Transverse colon (tissue), 3 donors: Measurements from ENCODE around the gene PPP1R7.

Experiments
- EP300 ChIP-seq: sonication (generic); formaldehyde crosslinking; IDR thresholded peaks from one replicate; pipeline ENCODE4 v1.6.1; 2017; ENCODE audit warnings: antibody characterized with exemption, low read depth
- POLR2A ChIP-seq: fragments of 450-650 bp; IDR thresholded peaks from one replicate; pipeline ENCODE4 v1.6.1; 2016; ENCODE audit warnings: antibody characterized with exemption, mild to moderate bottlenecking, moderate library complexity
- TF ChIP-seq, protein P1 (sequence below), 5 experiments: fragments of 200-600 bp in 3 of 5; fragments of 450-650 bp in 2 of 5; sonication (generic) in 3 of 5; IDR thresholded peaks; 1 replicate in 2 of 5; 2 replicates in 3 of 5; pipeline ENCODE4 v1.5.1; 2016 to 2017; ENCODE audit warnings: antibody characterized with exemption in 5 of 5, inconsistent platforms in 3 of 5, mild to moderate bottlenecking in 2 of 5, moderate library complexity in 1 of 5

GRCh38 chr2:241134711-241135110, 15.6 kb upstream of the PPP1R7 start:
- TF ChIP-seq EP300 (no peak), POLR2A (no peak)
- TF ChIP-seq, protein P1, sequence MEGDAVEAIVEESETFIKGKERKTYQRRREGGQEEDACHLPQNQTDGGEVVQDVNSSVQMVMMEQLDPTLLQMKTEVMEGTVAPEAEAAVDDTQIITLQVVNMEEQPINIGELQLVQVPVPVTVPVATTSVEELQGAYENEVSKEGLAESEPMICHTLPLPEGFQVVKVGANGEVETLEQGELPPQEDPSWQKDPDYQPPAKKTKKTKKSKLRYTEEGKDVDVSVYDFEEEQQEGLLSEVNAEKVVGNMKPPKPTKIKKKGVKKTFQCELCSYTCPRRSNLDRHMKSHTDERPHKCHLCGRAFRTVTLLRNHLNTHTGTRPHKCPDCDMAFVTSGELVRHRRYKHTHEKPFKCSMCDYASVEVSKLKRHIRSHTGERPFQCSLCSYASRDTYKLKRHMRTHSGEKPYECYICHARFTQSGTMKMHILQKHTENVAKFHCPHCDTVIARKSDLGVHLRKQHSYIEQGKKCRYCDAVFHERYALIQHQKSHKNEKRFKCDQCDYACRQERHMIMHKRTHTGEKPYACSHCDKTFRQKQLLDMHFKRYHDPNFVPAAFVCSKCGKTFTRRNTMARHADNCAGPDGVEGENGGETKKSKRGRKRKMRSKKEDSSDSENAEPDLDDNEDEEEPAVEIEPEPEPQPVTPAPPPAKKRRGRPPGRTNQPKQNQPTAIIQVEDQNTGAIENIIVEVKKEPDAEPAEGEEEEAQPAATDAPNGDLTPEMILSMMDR (IDR thresholded peaks at IDR 0.05): no peak
